NT2/D1 (cell line): Measurements from ENCODE around the gene SPOP.

Experiments used
- SUZ12 ChIP-seq: IDR thresholded peaks from 2 replicates; pipeline ENCODE4 v1.6.1; 2011; ENCODE audit not compliant: insufficient read length, insufficient read depth; ENCODE audit errors: extremely low read depth
- YY1 ChIP-seq: IDR thresholded peaks from 2 replicates; pipeline ENCODE4 v1.6.1; 2011; ENCODE audit not compliant: insufficient read length, insufficient read depth
- ZNF274 ChIP-seq: IDR thresholded peaks from 2 replicates; pipeline ENCODE4 v1.6.1; 2011; ENCODE audit warnings: mild to moderate bottlenecking, low read depth, low read length

- no peak for TF ChIP-seq SUZ12
- TF ChIP-seq YY1: no peak
- TF ChIP-seq ZNF274: no peak
Measured at GRCh38 chr17:49640556-49640955, 37.3 kb downstream of the SPOP start.
